ENCODE results near the gene UBE2O.

GRCh38 chr17:76402711-76403110 lies 50.2 kb downstream of the UBE2O start:
- TF ChIP-seq CTCF (IDR thresholded peaks at IDR 0.05): no peak
- no peak for TF ChIP-seq POLR2A (IDR thresholded peaks at IDR 0.05)

All from Peyer's patch (tissue), 4 donors.